ENCODE results near the gene MCHR2. TPM values are rescaled to one million over a fixed set of nuclear protein-coding genes. Genes with fewer than 3 reads are reported as not detected.

MCHR2 gene
- total and polyA plus RNA-seq, 4 donors: not detected

- 71% methylated on average over 3 of the region's 3 CpGs for WGBS
- Histone ChIP-seq H3K9ac (ENCODE audit: low read depth in 1 of 2, low read length in 2 of 2) (no peak overlapping the region), H3K27ac (ENCODE audit: low read depth in 1 of 2, low read length in 2 of 2) (no peak overlapping the region), H3K9me3 (ENCODE audit: control insufficient read depth in 4 of 4, low read length in 3 of 4) (no peaks in the 10 kb centered on the region), H3K27me3 (ENCODE audit: control insufficient read depth in 4 of 4, insufficient read depth in 4 of 4, low read length in 3 of 4) (peaks cover 0 to 6% (median 1%) of the 10 kb centered on the region in 4 donors), H3K4me1 (ENCODE audit: control insufficient read depth in 4 of 4, insufficient read depth in 4 of 4, low read length in 3 of 4) (no peaks in the 10 kb centered on the region), H3K4me3 (ENCODE audit: low read depth in 1 of 3, low read length in 3 of 3) (no peak overlapping the region), H3K36me3 (ENCODE audit: control insufficient read depth in 4 of 4, insufficient read depth in 3 of 4, low read depth in 1 of 4, low read length in 3 of 4) (no peaks in the 10 kb centered on the region)
- TF ChIP-seq HNF4A (conservative IDR thresholded peaks at IDR 0.05): no peak
- no peak for TF ChIP-seq REST (IDR thresholded peaks at IDR 0.05)
- no peak for TF ChIP-seq RXRA (IDR thresholded peaks at IDR 0.05)
- TF ChIP-seq MAX (IDR thresholded peaks at IDR 0.05): no peak
- TF ChIP-seq RAD21 (IDR thresholded peaks at IDR 0.05): no peak
- TF ChIP-seq SP1 (IDR thresholded peaks at IDR 0.05): no peak
- TF ChIP-seq EGR1 (IDR thresholded peaks at IDR 0.05; ENCODE audit: low read depth in 2 of 2): no peak
- no peak for TF ChIP-seq FOXA2 (IDR thresholded peaks at IDR 0.05)
- TF ChIP-seq YY1 (IDR thresholded peaks at IDR 0.05): no peak
- DNase-seq (ENCODE audit: low spot score): no peak
Observed at GRCh38 chr6:99879431-99879830, 114.6 kb downstream of the MCHR2 start.

- H3K4me1 ChIP-seq (ENCODE audit: control insufficient read depth in 4 of 4, insufficient read depth in 4 of 4, low read length in 3 of 4): no peaks in the 10 kb centered on the region
- WGBS: 80% methylated on average over 4 of the region's 4 CpGs
- H3K9me3 ChIP-seq (ENCODE audit: control insufficient read depth in 4 of 4, low read length in 3 of 4): no peaks in the 10 kb centered on the region
- H3K27ac ChIP-seq (ENCODE audit: low read depth in 1 of 2, low read length in 2 of 2): no peak overlapping the region
- DNase-seq (ENCODE audit: low spot score): no peak
- H3K9ac ChIP-seq (ENCODE audit: low read depth in 1 of 2, low read length in 2 of 2): no peak overlapping the region
- H3K36me3 ChIP-seq (ENCODE audit: control insufficient read depth in 4 of 4, insufficient read depth in 3 of 4, low read depth in 1 of 4, low read length in 3 of 4): no peaks in the 10 kb centered on the region
- no peak for TF ChIP-seq NR2F2 (IDR thresholded peaks at IDR 0.05)
- no peak for TF ChIP-seq TAF1 (conservative IDR thresholded peaks at IDR 0.05)
- TF ChIP-seq RAD21 (IDR thresholded peaks at IDR 0.05): no peak
- H3K27me3 ChIP-seq (ENCODE audit: control insufficient read depth in 4 of 4, insufficient read depth in 4 of 4, low read length in 3 of 4): peaks cover 0 to 11% (median 1%) of the 10 kb centered on the region in 4 donors
- no peak overlapping the region for H3K4me3 ChIP-seq (ENCODE audit: low read depth in 1 of 3, low read length in 3 of 3)
Observed at GRCh38 chr6:99875068-99875467, 119.0 kb downstream of the MCHR2 start.

- Histone ChIP-seq H3K9ac (ENCODE audit: low read depth in 1 of 2, low read length in 2 of 2) (no peak overlapping the region), H3K36me3 (ENCODE audit: control insufficient read depth in 4 of 4, insufficient read depth in 3 of 4, low read depth in 1 of 4, low read length in 3 of 4) (no peaks in the 10 kb centered on the region), H3K27me3 (ENCODE audit: control insufficient read depth in 4 of 4, insufficient read depth in 4 of 4, low read length in 3 of 4) (peaks cover 0 to 10% (median 1%) of the 10 kb centered on the region in 4 donors), H3K9me3 (ENCODE audit: control insufficient read depth in 4 of 4, low read length in 3 of 4) (no peaks in the 10 kb centered on the region), H3K4me3 (ENCODE audit: low read depth in 1 of 3, low read length in 3 of 3) (no peak overlapping the region), H3K27ac (ENCODE audit: low read depth in 1 of 2, low read length in 2 of 2) (no peak overlapping the region), H3K4me1 (ENCODE audit: control insufficient read depth in 4 of 4, insufficient read depth in 4 of 4, low read length in 3 of 4) (peaks cover 0 to 3% (median 0%) of the 10 kb centered on the region in 4 donors)
- no peak for DNase-seq (ENCODE audit: low spot score)
- TF ChIP-seq HNF4G (IDR thresholded peaks at IDR 0.05) (no peak), ATF3 (IDR thresholded peaks at IDR 0.05) (no peak), FOXA2 (IDR thresholded peaks at IDR 0.05) (no peak), ZBTB33 (IDR thresholded peaks at IDR 0.05) (no peak), EGR1 (IDR thresholded peaks at IDR 0.05; ENCODE audit: low read depth in 2 of 2) (no peak), NR2F2 (IDR thresholded peaks at IDR 0.05) (no peak), FOXA1 (IDR thresholded peaks at IDR 0.05) (no peak), GABPA (IDR thresholded peaks at IDR 0.05 in 1 of 2, conservative IDR thresholded peaks at IDR 0.05 in 1 of 2) (no peak), JUND (IDR thresholded peaks at IDR 0.05) (no peak), RXRA (IDR thresholded peaks at IDR 0.05) (no peak), HNF4A (conservative IDR thresholded peaks at IDR 0.05) (no peak), RAD21 (IDR thresholded peaks at IDR 0.05) (no peak), MAX (IDR thresholded peaks at IDR 0.05) (no peak), REST (IDR thresholded peaks at IDR 0.05) (no peak), YY1 (IDR thresholded peaks at IDR 0.05) (no peak)
- 58% methylated on average over 2 of the region's 2 CpGs for WGBS
Observed at GRCh38 chr6:99873084-99873483, 120.9 kb downstream of the MCHR2 start.
